Raji (cell line): Measurements from ENCODE around the gene CNTN4.

Experiments
- POLR2A ChIP-seq: IDR thresholded peaks from 2 replicates; pipeline ENCODE4 v1.6.1; 2011; ENCODE audit warnings: low read depth, low read length, control low read depth; ENCODE audit not compliant: insufficient read depth

CNTN4 gene

GRCh38 chr3:2908693-2909351 lies 810.2 kb downstream of the CNTN4 start:
- TF ChIP-seq POLR2A: no peak

DNA sequence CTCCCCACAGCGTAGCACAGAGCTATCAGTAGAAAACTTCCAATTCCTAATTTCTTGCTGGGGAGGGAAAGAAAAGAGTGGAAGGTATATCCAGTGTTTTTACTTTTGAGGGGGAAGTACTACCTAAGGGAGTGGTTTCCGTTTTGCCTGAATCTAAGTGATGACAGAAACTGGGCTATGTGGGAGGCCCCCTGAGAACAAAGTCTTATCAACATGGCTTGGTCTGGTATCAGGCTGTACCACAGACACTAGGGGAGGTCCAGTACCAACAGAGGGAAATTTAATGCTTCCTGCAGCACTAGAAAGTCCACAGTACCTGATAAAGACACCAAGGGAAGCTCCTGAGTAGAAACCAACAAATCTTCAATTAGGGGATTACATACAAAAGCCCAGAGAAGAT lies 812.3 kb downstream of the CNTN4 start:
- no peak for TF ChIP-seq POLR2A

DNA sequence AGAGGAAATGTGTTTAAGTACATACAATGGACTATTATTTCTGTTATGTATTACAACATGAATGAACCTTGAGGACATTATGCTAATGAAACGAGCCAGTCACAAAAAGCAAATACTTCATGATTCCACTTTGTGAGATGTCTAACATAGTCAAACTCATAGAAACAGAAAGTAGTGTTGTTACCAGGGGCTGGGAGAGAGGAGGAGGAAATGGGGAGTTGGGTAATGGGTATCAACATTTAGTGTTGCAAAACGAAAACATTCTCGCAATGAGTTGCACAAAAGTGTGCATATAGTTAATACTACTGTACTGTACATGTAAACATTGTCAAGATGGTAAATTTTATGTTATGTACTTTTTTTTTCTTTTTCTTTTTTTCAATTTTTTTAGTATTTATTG lies 817.2 kb downstream of the CNTN4 start:
- no peak for TF ChIP-seq POLR2A

- no peak for TF ChIP-seq POLR2A
These were observed 821.4 kb downstream of the CNTN4 start for GRCh38 chr3:2920103-2920502.

DNA sequence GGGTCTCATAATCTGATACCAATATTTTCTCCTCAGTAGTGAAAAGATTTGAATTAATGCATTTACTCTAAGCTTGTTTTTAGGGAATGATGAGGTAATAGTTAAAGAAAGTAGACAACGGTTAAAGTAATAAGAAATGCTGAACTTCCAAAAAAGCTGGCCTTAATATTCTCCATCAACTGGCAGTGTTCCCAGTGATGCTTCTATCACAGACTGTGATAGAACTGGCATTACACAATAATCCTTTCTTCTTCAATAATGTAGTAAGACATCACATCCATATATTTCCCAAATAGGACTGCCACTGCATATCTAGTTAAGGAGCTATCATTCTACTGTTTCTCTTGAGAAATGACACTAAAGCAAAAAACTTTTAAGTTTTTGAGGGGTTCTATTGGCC lies 822.8 kb downstream of the CNTN4 start:
- TF ChIP-seq POLR2A: no peak

DNA sequence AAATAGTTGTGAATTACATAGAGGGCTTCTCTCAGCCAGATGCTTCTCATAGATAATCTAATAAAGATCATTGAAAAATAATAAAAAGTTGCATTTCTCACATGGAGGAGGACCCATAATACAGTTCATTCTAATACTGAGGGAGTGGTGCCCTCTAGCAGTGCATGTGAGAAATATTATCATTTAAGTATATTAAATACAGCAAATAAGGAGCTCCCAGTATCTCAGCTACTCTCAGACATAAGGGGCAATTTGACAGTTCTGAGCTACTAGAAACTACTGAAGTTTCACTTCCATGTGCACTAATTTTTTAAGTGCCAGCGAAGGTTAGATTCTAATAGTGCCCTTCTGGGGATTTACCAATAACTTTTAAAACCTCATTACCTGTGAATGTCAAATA lies 823.2 kb downstream of the CNTN4 start:
- no peak for TF ChIP-seq POLR2A

DNA sequence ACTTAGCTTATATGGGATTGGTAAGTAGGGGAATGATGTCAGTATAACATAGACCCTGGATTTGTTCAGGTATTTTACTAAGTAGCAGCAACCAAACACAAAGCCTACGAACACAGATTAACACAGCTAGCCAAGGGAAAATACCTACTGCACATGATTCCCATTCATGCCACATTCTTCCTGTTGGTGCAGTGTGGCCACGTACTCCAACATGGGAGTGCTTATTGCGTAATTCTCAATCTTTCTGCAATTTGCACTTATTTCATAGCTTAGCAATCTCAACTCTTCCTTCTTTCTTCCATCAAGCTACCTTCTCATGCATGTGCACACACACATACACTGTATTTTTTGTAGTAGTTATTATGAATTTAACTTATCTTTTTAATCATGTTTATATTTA lies 824.7 kb downstream of the CNTN4 start:
- TF ChIP-seq POLR2A: no peak

- TF ChIP-seq POLR2A: no peak
These were observed 828.6 kb downstream of the CNTN4 start for GRCh38 chr3:2927259-2927658.

- no peak for TF ChIP-seq POLR2A
These were observed 830.9 kb downstream of the CNTN4 start for GRCh38 chr3:2929574-2929973.

DNA sequence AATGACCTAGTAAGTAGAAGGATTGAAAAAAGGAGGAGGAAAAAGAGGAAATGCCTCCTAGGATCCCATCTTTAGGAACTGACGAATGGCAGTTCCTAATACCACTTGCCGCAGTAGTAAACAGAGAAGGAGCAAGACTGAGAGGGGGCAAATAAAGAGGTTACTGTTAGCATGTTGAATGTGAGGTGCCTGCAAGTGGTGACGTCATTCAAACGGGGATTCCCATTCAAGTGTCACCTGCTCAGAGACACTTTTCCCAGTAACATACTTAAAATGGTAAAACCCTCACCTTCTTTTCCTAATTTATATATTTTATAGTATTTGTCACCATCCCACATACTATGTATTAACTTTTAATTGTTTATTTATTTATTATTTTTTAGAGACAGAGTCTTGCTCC lies 832.6 kb downstream of the CNTN4 start:
- no peak for TF ChIP-seq POLR2A

- TF ChIP-seq POLR2A: no peak
These were observed 835.9 kb downstream of the CNTN4 start for GRCh38 chr3:2934541-2934940.

DNA sequence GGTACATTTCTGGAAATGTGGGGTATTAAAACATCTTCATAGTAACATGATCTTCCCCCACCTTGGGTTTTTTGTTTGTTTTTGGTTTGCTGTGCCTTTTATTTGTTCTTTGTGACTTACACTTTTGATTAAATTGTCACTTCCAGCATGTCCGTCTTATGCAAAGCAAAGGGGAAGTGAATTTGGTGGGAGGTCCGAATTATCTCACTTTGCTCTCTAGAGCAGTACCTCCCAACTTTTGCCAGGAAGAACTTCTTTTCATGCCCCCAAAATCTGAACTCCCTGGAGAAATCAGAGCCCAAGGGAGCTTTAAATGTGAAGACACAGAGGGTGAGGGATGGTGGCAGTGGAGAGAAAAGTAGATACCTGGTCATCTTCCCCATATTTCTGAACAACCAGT lies 838.4 kb downstream of the CNTN4 start:
- TF ChIP-seq POLR2A: no peak

GRCh38 chr3:2937592-2937991 lies 838.9 kb downstream of the CNTN4 start:
- no peak for TF ChIP-seq POLR2A

GRCh38 chr3:2938711-2939110 lies 840.0 kb downstream of the CNTN4 start:
- TF ChIP-seq POLR2A: no peak

DNA sequence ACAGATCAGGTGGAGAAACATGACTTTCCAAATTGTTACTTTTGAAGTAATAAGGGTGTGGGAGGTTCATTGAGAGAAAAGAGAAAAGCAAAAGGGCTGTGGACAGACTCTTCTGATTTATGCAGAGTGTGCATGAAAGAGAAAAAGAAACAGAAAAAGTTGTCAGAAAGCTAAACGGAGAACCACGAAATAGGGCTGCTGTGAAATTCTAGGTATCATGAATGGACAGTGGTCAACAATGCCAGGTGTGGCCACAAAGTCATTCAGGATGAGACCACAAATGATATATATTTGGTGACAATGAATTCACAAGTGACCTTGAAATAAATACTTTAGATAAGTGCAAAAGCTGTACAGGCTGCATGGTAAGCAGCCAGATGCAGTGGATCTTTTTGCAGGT lies 841.4 kb downstream of the CNTN4 start:
- TF ChIP-seq POLR2A: no peak

DNA sequence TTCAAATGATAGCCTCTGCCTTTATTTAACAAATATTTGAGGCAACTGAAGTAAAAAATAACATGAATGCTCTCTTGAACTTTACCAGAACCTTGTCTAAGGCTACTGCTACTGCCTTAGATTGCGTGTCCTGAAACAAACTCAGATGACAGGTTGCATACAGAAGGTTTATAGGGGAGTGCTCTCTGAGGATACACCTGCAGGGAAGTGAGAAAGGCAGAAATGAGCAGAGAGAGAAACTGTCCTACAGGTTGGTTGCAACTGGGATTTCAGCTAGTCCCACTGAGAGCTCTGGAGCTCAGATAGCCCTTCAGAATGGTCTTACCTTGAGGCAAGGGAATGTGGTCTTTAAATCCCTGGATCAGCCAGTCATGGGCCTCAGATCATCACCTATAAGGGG lies 846.0 kb downstream of the CNTN4 start:
- no peak for TF ChIP-seq POLR2A

- no peak for TF ChIP-seq POLR2A
These were observed 846.5 kb downstream of the CNTN4 start for GRCh38 chr3:2945121-2945520.
